ENCODE data around the gene TNRC6A. TPM values are rescaled to one million over a fixed set of nuclear protein-coding genes. Genes with fewer than 3 reads are reported as not detected.
A peak's percentile ranks its signal among the peaks of the same experiment; 100 is the strongest.
"Not testable (repeated sequence)": the region's sequence is repeated elsewhere in the genome, so short reads cannot be mapped to it uniquely, and the experiment has no call there.

TNRC6A gene
- total RNA-seq, 2 donors from 2014 or later = 40.5 to 47.8 TPM

DNA sequence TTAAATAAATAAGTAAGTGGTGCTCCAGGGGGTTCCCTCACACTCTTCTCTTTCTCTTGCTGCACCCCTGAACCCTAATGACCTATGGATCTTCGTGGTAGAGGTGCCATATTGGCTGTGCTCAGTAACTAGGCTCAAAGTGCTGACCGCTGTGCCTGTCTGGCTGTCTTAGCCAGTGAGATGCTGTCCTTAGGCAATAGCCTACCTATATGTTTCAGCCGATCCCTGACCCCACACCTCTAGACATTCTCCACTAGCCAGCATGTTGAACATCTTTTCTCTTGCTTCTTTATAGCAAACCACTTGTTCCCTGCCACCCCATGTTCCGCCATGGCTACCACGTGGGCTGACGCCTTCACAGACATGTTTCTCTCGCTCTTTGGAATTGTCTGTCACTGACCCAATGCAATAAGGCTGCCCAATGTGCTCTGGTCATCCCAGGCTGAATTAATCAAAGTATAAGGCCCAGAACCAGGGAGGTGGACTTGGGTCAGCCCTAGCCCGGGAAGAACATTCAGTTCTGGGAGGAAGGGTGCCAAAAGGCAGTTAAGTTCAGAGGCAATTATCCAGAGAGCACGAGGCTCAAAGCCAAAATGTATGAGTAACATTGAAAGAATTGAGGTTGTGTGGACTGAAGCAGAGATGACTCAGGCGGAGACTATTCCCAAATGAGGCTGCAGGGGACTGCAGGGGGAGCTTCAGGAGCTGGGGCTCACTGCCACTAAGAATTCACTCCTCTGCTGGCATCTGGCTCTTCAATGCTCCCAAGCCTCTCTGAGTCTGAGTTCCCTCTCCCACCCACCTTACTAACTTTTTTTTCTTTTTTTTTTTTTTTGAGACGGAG lies 28.7 kb upstream of the TNRC6A start:
- no peaks in the 10 kb centered on the region for H3K9me3 Mint-ChIP-seq
- H3K4me1 Mint-ChIP-seq = no peaks in the 10 kb centered on the region
- peak; percentile 50 for ATAC-seq (replicated peaks)
- H3K27ac Mint-ChIP-seq = no peak overlapping the region
- peaks cover 9% of the 10 kb centered on the region for H3K27me3 Mint-ChIP-seq
- H3K4me3 Mint-ChIP-seq = no peak overlapping the region
- H3K36me3 Mint-ChIP-seq (ENCODE audit: low read depth) = no peaks in the 10 kb centered on the region

- no peak for ATAC-seq (replicated peaks)
- H3K27ac Mint-ChIP-seq = no peak overlapping the region
Measured at GRCh38 chr16:24701521-24701951, 27.9 kb upstream of the TNRC6A start.

DNA sequence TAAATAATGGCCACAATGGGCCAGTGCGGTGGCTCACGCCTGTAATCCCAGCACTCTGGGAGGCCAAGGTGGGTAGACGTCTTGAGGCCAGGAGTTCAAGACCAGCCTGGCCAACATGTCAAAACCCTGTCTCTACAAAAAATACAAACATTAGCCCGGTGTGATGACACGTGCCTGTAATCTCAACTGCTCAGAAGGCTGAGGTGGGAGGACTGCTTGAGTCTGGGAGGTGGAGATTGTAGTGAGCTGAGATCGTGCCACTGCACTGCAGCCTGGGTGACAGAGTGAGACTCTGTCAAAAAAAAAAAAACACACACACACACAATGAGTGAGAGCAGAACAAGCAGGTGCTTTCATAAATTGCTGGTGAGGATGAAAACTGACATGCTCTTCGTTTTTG lies 21.7 kb upstream of the TNRC6A start:
- H3K4me1 Mint-ChIP-seq; H3K4me3 Mint-ChIP-seq; H3K27me3 Mint-ChIP-seq; H3K27ac Mint-ChIP-seq; H3K36me3 Mint-ChIP-seq (ENCODE audit: low read depth); ATAC-seq (replicated peaks); H3K9me3 Mint-ChIP-seq: not testable (repeated sequence)

More at GRCh38 chr16:24701521-24701951, 27.9 kb upstream of the TNRC6A start:
- Mint-ChIP-seq H3K4me1 (no peaks in the 10 kb centered on the region), H3K9me3 (no peaks in the 10 kb centered on the region), H3K36me3 (ENCODE audit: low read depth) (no peaks in the 10 kb centered on the region), H3K4me3 (no peak overlapping the region), H3K27me3 (peaks cover 9% of the 10 kb centered on the region)

- H3K9me3 Mint-ChIP-seq = no peaks in the 10 kb centered on the region
Measured at GRCh38 chr16:24713379-24713778, 16.1 kb upstream of the TNRC6A start.

GRCh38 chr16:24717411-24717810 lies 12.0 kb upstream of the TNRC6A start:
- ATAC-seq (replicated peaks) = no peak
- H3K36me3 Mint-ChIP-seq (ENCODE audit: low read depth) = peaks cover 6% of the 10 kb centered on the region
- H3K9me3 Mint-ChIP-seq = no peaks in the 10 kb centered on the region
- no peak overlapping the region for H3K27ac Mint-ChIP-seq
- H3K4me1 Mint-ChIP-seq = no peaks in the 10 kb centered on the region
- no peak overlapping the region for H3K4me3 Mint-ChIP-seq
- H3K27me3 Mint-ChIP-seq = peaks cover 8% of the 10 kb centered on the region

More at GRCh38 chr16:24713379-24713778, 16.1 kb upstream of the TNRC6A start:
- Mint-ChIP-seq H3K36me3 (ENCODE audit: low read depth) (no peaks in the 10 kb centered on the region), H3K4me3 (no peak overlapping the region), H3K27me3 (peaks cover 7% of the 10 kb centered on the region), H3K27ac (no peak overlapping the region), H3K4me1 (no peaks in the 10 kb centered on the region)
- ATAC-seq (replicated peaks) = no peak

- Mint-ChIP-seq H3K36me3 (ENCODE audit: low read depth) (peaks cover 6% of the 10 kb centered on the region), H3K4me3 (no peak overlapping the region)
Measured at GRCh38 chr16:24718967-24719521, 10.4 kb upstream of the TNRC6A start.

DNA sequence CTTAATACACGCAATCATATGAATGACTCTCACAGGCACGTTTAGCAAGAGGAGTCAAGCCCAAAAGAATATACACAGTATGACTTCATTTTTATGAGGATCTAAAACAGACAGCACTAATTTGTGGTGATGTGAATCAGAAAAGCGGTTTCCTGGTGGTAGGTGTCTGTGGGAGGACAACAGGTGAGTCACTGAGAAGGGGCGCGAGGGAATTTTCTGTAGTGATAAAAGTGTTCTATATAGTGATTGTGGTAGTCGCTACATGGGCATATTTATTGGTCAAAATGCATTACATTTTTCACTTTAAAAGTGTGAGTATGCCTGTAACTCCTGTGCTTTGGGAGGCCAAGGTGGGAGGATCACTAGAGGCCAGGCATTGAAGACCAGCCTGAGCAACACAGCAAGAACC lies 7.6 kb upstream of the TNRC6A start:
- peak overlapping the region; percentile 32 for H3K4me3 Mint-ChIP-seq

More at GRCh38 chr16:24718967-24719521, 10.4 kb upstream of the TNRC6A start:
- H3K4me1 Mint-ChIP-seq = peaks cover 7% of the 10 kb centered on the region
- peaks cover 8% of the 10 kb centered on the region for H3K27me3 Mint-ChIP-seq
- H3K27ac Mint-ChIP-seq = no peak overlapping the region
- no peaks in the 10 kb centered on the region for H3K9me3 Mint-ChIP-seq
- ATAC-seq (replicated peaks) = no peak

DNA sequence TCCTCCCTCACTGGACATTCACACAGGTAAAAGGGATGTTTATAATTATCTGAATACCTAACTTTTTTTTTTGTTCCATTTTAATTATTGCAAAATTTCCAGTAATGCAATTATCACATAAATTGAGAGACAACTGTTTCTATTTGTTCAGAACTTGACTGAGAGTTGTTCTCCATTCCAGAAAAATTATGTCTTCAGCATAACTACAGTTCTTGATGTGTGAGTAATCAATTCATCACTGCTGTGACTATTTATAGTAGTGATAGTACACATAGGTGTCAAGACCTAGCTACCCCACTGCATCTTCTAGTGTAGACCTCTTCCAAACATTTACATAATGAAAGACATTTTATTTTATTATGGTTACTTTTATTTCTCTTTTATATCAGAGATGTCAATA lies 5.8 kb upstream of the TNRC6A start:
- Mint-ChIP-seq H3K4me1 (peaks cover 7% of the 10 kb centered on the region), H3K36me3 (ENCODE audit: low read depth) (peaks cover 6% of the 10 kb centered on the region), H3K9me3 (no peaks in the 10 kb centered on the region), H3K27ac (no peak overlapping the region), H3K27me3 (no peaks in the 10 kb centered on the region), H3K4me3 (no peak overlapping the region)
- ATAC-seq (replicated peaks) = peak; percentile 58

More for the DNA sequence above, 7.6 kb upstream of the TNRC6A start:
- peak; percentile 92 for ATAC-seq (replicated peaks)
- no peaks in the 10 kb centered on the region for H3K9me3 Mint-ChIP-seq
- H3K27me3 Mint-ChIP-seq = peaks cover 8% of the 10 kb centered on the region
- H3K27ac Mint-ChIP-seq = peak overlapping the region; percentile 80
- peaks cover 6% of the 10 kb centered on the region for H3K36me3 Mint-ChIP-seq (ENCODE audit: low read depth)
- H3K4me1 Mint-ChIP-seq = peaks cover 7% of the 10 kb centered on the region

GRCh38 chr16:24728011-24728410 lies 1.4 kb upstream of the TNRC6A start:
- Mint-ChIP-seq H3K4me3 (peak overlapping the region; percentile 97), H3K27ac (peak overlapping the region; percentile 27), H3K9me3 (no peaks in the 10 kb centered on the region), H3K27me3 (no peaks in the 10 kb centered on the region), H3K4me1 (peaks cover 18% of the 10 kb centered on the region), H3K36me3 (ENCODE audit: low read depth) (peaks cover 39% of the 10 kb centered on the region)
- ATAC-seq (replicated peaks) = no peak

GRCh38 chr16:24728891-24729242 lies 584 bp upstream of the TNRC6A start:
- H3K27ac Mint-ChIP-seq = peak overlapping the region; percentile 97
- peaks cover 48% of the 10 kb centered on the region for H3K36me3 Mint-ChIP-seq (ENCODE audit: low read depth)
- ATAC-seq (replicated peaks) = peak; percentile 11
- no peaks in the 10 kb centered on the region for H3K9me3 Mint-ChIP-seq
- peak overlapping the region; percentile 97 for H3K4me3 Mint-ChIP-seq
- no peaks in the 10 kb centered on the region for H3K27me3 Mint-ChIP-seq
- H3K4me1 Mint-ChIP-seq = peaks cover 23% of the 10 kb centered on the region

- Mint-ChIP-seq H3K27ac (peak overlapping the region; percentile 98), H3K27me3 (no peaks in the 10 kb centered on the region), H3K36me3 (ENCODE audit: low read depth) (peaks cover 60% of the 10 kb centered on the region), H3K4me3 (peak overlapping the region; percentile 97), H3K9me3 (no peaks in the 10 kb centered on the region), H3K4me1 (peaks cover 29% of the 10 kb centered on the region)
- ATAC-seq (replicated peaks) = no peak
Measured at GRCh38 chr16:24729951-24730815, 732 bp downstream of the TNRC6A start.

DNA sequence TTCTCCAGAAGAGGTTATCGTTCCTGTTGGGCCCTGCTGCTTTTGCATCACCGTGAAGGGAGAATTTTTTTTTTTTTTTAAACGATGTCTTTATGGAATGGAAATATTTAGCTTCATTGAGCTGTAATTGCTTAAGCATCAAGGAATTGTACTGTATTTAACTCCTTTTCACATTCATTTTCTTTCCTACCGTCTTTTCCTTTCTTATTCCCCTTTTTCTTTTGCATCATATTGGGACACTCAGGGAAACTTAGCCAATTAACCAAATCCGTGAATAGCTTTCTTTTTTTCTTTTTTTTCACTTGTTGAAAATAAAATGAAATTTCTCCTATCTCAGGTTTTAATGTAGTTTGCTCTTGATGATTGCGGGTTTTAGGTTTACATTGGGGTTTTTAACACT lies 1.5 kb downstream of the TNRC6A start:
- H3K4me3 Mint-ChIP-seq = peak overlapping the region; percentile 97
- no peaks in the 10 kb centered on the region for H3K9me3 Mint-ChIP-seq
- H3K27ac Mint-ChIP-seq = peak overlapping the region; percentile 98
- no peak for ATAC-seq (replicated peaks)
- H3K4me1 Mint-ChIP-seq = peaks cover 29% of the 10 kb centered on the region
- peaks cover 67% of the 10 kb centered on the region for H3K36me3 Mint-ChIP-seq (ENCODE audit: low read depth)
- no peaks in the 10 kb centered on the region for H3K27me3 Mint-ChIP-seq

GRCh38 chr16:24731722-24732419 lies 2.4 kb downstream of the TNRC6A start:
- H3K9me3 Mint-ChIP-seq = no peaks in the 10 kb centered on the region
- no peak for ATAC-seq (replicated peaks)
- H3K36me3 Mint-ChIP-seq (ENCODE audit: low read depth) = peaks cover 74% of the 10 kb centered on the region
- H3K27me3 Mint-ChIP-seq = no peaks in the 10 kb centered on the region
- peak overlapping the region; percentile 97 for H3K4me3 Mint-ChIP-seq
- H3K27ac Mint-ChIP-seq = no peak overlapping the region
- H3K4me1 Mint-ChIP-seq = peaks cover 33% of the 10 kb centered on the region

DNA sequence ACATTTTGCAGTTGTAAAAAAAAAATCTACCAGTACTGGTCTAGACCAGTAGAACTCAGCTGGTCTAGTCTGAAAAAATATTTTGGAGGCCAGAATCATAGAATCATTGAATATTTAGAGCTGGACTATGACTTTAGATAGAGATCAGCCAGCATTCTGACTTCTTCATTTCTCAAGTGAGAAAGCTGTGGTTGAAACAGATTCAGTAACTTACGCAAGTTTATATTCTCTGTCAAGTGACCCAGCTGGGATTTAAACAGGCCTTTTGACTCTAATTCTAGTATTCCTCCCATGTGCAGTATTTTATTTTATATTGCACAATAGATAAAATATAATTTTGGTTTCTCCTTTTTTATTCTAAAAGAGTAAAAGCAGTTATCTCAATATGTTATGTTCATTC lies 4.9 kb downstream of the TNRC6A start:
- H3K4me3 Mint-ChIP-seq = peak overlapping the region; percentile 6
- no peak for ATAC-seq (replicated peaks)
- H3K9me3 Mint-ChIP-seq = no peaks in the 10 kb centered on the region
- peaks cover 45% of the 10 kb centered on the region for H3K4me1 Mint-ChIP-seq
- peaks cover 88% of the 10 kb centered on the region for H3K36me3 Mint-ChIP-seq (ENCODE audit: low read depth)
- H3K27ac Mint-ChIP-seq = no peak overlapping the region
- H3K27me3 Mint-ChIP-seq = no peaks in the 10 kb centered on the region
